Measurements from ENCODE around the gene CLASP1.
A peak's percentile ranks its signal among the peaks of the same experiment; 100 is the strongest.
"Not testable (repeated sequence)": the region's sequence is repeated elsewhere in the genome, so short reads cannot be mapped to it uniquely, and the experiment has no call there.

The CLASP1 gene

DNA sequence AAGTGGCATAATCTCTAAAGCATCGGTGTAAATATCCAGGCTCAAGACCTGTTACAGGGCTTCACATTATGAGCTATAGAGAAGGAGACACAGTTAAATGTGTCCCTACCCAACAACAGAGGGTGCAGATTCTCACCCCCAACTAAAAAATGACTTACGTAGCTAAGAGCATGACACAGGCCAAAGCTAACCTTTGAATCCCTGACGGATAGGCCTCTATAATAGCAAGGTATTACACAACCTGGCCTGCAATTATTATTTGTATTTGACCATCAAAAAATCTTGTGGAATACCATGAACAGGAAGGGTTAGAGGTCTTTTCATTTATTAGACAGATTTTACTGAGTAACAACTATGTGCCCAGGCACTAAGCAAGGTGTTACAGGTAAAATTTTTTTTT, 73.5 kb downstream of the CLASP1 start:
- no peak for DNase-seq

DNA sequence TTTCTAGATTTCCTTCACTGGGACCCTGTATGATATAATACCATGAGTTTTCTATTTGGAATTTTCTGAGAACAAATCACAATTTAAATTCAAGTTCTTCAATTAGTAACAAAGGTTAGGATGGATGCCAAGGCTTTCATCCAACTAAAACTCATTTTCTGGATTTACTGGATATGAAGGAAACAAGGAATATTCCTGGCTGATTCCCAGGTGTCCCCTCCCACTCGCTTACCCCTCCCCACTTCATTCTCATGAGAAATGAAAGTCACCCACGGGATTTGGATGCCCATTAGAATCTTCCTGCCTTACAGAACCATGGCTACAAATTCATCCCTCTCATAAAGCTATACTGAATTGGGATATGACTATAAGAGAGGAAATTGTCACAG, 78.6 kb downstream of the CLASP1 start:
- no peak for DNase-seq

DNA sequence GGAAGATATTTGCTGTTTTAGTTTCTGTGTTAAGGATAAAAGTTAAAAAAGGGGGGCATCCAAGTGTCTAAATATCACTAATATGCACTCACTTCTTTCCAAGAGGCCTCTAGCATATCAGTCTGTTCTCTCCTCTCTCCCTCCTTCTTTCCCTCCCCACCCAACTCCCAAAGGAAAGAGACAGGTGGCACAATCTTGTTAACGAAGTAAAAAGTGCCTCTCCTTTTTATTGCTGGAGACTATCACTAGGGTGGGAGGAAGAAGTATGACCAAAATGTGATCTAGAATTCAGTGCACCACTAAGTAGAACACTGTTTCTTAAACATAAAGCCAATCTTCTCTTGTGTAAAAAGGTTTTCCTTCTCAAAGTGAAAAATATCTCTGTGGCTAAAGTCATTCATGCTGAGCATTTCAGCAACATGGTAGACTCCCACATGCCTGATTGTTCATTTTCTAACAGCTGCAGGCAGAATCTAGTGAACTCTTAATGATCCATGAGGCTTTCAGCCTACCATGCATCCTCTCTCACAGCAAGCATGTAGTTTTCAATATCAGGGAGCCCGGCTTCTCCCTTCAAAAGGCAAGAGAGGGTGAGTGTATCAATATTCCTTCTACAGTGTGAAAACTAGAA, 79.1 kb downstream of the CLASP1 start:
- DNase-seq = no peak

DNA sequence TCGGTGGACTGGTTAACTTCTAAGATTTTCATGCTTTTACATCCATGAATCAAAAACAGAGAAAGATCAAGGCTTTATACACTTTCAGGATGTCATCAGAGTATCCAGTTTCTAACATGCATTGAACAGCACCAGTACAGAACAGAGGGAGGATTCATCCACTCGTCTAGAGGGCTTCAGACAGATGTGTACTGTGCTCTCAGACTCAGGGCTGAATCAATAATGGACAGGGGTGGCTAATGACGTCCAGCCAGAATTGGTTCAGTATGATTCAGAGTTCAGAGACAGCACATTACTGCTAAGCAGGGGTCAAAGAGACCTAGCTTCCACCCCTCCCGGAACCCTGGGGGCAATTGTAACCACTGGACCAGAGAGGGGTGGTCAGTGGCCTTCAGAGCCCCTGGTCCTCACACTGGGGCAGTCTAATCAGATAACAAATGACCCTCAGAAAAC, 81.3 kb downstream of the CLASP1 start:
- DNase-seq = no peak

DNA sequence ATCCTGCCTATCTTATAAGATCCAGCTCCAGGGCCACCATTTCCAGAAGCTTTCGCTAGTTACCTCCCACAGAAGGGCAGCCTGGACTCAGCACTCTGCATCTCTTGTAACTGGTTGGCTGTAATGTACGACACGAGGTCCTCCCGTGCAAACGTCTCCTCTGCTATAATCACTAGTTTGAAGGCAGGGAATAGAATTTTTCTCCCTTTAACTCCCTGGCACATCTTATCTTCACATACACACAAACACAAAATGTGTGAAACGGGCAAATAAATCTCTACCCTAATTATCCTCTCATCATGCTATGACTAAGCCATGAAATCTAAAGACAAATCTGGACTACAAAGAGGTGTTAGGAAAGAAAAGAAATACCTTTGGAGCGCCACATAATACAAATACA, 81.8 kb downstream of the CLASP1 start:
- no peak for DNase-seq

DNA sequence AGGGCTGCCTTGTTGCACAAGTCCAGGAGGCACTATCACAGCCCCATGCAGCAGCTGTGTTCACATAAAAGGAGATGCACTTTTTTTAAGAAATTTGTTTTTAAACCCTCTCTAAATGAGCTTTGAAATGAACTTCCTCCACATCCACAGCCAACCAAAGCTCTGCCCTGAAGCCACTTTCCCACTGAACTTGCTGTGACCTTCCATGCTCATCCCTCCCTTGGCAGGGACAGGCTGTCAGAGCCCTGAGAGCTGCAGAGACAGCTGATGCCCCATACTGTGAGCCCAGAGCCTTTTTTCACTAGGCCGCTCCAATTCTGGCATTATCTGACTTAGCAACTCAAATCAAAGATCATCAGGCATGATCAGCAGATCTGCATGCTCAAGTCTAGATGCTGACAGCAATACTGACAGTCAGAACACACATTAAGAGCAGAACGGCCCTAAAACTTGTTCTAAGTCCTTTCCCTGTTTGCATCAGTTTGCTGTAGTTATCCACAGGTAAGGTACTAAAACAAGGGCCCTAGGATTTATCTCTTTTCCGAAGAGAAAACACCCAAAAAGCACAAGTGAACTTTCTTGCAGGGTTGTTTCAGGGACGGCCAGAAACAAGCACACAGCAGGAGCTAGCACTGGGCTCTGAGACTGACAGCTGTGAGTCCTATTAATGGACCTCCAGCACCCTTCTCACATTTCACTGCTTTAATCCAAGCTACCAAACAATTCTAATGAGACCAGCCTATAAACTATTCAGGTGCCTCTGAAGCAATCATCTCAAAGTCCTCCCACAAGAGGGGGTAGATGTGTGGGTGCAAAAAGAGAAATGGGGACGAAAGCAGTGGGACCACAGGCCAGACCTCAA, 83.6 kb downstream of the CLASP1 start:
- peak in 1 of 2 experiments; percentile 49 for DNase-seq

DNA sequence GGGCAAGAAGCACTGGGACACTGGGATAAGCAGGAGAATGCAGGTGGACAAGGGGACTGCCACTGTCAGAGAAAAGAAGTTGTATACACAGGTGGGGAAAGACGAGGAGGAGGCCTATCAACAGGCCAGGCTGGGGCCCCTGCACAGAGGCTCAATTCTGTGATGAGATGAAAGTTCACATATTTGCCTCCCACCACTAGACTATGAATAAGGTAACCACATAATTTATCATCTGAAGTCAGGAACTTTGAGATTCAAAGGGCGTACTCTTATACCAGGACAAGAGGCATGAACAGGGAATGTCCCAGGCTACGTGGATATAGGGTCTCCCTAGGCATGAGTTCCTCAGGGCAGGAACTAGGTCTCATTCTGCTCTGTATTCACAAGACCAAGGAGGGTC, 84.4 kb downstream of the CLASP1 start:
- DNase-seq = no peak

DNA sequence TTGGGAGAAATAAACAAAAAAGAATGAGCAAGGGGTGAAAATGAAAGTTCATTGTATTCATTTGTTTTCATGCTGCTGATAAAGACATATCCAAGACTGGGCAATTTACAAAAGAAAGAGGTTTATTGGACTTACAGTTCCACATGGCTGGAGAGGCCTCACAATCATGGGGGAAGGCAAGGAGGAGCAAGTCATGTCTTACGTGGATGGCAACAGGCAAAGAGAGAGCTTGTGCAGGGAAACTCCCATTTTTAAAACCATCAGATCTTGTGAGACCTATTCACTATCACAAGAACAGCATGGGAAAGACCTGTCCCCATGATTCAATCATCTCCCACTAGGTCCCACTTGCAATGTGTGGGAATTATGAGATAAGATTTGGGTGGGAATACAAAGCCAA, 85.5 kb downstream of the CLASP1 start:
- DNase-seq = not testable (repeated sequence)

DNA sequence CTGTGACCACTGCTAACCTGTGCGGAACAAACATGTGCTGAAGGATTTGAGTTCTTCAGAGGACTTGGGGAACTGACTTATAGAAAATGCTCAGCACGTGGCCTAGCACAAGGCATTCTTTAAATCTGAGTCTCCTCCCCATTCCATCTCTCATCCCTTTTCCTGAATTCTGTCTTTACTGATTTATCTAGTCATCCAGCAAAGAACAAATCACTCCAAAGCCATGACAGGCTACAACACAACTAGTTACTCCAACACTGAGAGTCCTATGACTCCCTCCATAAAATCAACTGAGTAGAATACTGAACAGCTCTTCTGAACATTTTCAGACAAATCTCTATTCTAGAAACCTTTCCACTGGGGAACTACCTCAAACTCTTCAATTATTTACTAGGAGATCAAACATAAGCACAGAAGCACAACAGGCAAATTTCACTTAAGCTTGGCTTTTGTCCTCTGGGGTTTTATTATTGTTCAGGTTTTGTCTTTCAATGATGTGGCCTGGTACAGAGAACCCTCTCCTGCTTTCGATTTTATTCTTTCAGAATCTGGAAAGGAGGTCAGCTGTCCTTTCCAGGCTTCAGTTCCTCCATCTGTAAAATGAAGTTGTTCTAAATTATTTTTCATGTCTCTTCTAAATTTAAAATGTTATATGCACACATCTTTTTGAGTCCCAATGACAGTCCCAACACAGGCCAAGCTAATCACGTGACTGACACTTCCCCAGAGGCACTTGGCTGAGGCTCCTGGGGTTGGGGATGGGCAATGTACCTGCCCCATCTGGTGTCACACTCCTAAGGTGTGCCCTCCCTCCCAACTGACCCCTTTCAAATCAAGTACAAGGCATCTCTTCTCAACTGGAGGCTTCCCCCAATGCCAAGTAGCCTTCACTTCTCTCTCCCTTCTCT, 86.7 kb downstream of the CLASP1 start:
- no peak for DNase-seq

DNA sequence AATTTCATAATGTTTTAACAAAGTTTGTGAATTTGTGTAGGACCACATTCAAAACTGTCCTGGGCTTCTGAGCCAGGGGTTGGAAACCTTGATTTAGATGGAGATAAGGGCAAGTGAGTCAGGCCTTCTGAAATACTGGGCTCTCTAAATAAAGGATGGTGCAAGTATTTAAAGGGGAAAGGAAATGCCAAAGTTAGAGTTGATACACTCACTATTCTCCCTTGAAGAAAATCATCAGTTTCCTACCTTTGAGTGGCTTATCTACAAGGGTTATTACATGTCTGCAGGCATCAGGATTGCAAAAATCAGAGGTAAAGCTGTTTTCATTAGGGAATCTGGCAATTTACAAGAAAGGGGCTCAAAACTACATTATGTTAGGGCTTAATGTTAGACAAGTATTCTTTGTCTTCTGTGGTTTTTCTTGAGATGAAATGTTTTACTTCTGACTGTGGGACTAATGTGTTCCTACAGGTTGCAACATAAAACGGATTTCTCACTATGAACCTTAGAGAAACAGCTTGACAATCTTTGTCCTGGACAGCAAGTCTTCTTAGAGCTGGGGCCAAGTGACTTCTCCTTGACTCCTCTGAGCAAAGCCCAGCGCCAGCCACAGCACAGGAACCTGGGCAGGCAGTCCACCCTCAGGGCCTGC, 87.5 kb downstream of the CLASP1 start:
- DNase-seq = no peak

DNA sequence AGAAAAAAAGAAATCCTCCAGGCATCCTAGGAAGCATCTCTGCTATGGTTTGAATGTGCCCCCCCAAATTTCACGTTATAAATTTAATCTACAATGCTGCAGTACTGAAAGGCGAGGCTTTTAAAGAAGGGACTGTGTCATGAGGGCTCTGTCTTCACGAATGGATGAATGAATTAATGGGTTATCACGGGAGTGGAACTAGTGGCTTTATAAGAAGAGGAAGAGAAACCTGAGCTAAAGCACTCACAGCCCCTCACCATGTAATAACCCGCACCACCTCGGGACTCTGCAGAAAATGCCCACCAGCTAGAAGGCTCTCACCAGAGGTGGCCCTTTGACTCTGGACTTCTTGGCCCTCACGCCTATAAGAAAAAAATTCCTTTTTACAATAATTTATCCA, 90.9 kb downstream of the CLASP1 start:
- DNase-seq = no peak

DNA sequence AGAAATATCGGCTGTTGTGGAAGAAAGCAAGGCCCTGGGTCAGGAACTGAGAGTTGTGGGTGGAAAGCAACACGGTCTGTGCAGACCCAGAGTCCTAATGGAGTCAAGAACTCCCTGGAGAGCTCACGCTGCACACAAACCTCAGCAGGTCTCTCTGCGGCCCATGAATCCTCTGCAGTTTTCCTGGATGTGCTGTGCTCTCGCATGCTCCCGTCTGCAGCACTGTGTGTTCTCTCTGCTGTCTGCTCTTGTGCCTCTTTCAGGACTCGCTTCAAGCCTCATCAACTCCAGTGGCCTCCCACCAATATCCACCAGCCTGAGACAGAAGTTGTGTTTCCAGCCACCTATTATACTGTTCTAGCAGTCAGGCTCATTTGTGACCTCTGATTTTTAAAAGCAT, 94.3 kb downstream of the CLASP1 start:
- no peak for DNase-seq

DNA sequence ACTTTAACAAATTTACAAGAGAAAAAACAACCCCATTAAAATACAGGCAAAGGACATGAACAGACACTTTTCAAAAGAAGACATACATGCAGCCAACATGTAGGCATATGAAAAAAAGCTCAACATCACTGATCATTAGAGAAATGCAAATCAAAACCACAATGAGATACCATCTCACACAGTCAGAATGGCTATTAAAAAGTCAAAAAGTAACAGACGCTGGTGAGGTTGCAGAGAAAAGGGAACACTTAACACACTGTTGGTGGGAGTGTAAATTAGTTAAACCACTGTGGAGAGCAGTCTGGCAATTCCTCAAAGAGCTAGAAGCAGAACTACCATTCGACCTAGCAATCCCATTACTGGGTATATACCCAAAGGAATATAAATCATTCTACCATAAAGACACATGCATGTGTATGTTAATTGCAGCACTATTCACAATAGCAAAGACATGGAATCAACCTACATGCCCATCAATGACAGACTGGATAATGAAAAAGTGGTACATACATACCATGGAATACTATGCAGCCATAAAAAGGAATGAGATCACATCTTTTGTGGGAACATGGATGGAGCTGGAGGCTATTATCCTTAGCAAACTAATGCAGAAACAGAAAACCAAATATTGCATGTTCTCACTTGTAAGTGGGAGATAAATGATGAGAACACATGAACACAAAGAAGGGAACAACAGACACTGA, 96.6 kb downstream of the CLASP1 start:
- not testable (repeated sequence) for DNase-seq

DNA sequence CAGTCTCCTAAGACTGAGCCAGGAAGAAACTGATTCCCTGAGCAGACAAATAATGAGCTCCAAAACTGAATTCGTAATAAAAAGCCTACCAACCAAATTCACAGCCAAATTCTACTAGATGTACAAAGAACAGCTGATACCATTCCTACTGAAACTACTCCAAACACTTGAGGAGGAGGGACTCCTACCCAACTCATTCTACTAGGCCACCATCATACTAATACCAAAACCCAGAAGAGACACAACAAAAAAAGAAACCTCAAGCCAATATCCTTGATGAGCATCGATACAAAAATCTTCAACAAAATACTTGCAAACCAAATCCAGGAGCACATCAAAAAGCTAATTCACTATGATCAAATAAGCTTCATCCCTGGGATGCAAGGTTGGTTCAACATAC, 98.6 kb downstream of the CLASP1 start:
- no peak for DNase-seq

DNA sequence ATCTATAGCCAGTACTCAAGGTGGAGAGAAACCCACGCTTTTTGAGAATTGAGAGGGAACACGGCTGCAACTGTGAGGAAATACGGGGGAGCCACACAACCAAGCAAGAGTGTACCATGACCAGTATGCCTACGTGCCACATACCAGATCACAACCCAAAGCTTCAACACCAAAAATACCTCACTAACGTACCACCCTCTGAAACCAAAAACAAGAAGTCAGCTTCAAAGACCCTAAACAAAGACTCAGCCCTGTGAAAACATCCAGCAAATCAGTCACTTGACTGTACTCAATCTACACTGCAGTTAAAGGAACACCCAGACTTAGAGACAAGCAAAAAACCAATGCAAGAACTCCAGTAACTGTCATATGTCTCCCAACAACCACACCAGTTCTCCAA, 101.6 kb downstream of the CLASP1 start:
- DNase-seq = no peak

DNA sequence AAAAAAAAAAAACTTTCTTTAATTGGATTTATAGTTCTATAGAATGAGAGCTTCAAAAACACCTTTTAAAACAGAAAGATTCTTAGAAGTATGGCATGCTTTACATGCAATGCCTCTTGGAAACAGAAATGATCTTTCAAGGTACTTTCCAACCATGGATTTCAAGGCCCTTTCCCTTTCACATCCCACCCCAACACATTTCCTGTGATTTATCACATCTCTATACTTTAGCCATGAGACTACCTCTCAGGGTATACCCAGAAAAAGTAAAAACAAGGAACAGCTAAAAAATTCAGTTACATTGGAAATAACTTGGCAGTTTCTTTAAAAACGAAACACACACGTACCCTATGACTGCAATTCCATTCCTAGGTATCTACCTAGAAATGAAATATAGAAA, 103.3 kb downstream of the CLASP1 start:
- DNase-seq = no peak

DNA sequence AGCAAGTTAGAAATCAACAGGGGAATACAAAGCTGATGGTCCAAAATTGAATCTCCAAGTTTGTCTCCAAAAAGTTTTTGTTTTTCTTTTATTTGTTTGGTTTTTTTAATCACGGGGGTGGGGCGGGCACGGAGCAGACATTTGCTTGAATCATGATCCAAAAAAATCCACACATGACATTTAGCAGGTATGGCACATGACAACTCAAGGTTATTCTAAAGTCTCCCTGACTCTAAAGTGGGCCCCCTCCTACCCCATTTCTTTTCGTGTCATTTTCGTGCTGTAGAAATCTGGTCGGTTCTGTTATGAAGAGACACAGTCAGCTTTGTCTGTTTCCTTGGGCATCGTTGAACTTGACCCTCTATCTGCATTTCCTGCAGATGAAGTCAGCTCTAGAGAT, 104.0 kb downstream of the CLASP1 start:
- no peak for DNase-seq

DNA sequence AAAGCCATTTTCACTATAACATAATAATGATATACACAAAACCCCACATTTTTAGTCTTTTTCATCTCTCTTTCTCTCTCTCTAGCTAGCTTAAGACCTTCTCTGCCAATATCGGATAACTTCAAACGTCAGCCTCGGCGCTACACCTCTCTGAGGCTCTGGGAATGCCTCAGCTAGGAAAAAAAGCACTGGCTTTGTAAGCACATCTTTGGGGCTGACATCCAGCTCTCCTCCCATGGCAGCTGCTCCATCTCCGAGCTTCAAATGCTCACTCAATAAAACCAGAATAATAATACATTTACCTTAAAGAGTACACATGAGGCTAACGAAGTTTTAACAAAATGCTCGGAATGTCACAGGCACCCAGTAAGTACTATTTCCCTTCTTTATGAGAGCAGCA, 107.8 kb downstream of the CLASP1 start:
- DNase-seq = no peak

DNA sequence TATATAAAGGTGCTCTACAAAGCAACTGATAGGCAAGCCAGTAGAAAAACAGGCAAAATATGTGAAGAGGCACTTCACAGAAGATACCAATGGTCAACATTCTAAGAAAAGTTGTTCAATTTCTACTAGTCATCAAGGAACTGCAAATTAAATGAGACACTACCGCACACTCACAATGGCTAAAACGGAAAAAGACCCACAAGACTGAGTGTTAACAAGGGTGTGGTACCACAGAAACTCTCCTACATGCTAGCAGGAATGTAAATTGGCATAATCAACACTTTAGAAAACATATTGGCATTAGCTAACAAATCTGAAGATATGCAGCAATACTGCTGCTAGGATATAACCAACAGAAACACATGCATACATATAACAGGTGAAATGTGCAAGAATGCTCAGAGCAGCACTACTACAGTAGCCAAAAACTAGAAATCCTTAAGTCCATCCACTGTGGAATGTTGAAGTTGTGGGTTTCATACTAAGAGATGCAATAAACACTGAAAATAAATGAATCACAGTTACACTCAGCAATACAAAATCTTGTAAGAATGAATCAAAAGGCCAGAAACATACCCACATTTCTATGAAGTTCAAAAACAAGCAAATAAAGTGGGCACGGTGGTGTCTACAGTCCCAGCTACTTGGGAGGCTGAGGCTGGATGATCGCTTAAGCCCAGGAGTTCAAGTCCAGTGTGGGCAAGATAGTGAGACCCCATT, 109.4 kb downstream of the CLASP1 start:
- no peak for DNase-seq

DNA sequence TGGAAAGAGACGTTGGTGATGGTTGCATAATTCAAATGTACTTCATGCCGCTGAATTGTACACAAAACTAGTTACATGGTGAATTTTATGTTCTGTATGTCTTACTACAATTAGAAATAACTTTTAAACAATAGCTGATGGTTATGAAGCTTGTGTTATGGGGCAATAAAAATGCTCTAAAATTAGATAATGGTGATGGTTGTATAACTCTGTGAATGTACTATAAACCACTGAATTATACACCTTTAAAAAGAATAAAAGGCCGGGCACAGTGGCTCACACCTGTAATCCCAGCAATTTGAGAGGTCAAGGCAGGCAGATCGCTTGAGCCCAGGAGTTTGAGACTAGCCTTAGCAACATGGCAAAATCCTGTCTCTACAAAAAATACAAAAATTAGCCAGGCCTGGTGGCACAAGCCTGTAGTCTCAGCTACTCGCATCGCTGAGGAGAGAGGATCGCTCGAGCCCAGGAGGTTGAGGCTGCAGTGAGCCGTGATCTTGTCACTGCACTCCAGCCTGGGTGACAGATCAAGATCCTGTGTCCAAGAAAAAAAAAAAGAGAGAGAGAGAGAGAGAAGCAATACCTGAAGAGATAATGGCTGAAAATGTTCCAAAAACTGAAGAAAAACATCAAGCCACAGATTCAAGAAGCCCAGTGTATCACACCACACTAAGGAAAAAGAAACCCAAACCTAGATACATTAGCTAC, 112.3 kb downstream of the CLASP1 start:
- DNase-seq = no peak

DNA sequence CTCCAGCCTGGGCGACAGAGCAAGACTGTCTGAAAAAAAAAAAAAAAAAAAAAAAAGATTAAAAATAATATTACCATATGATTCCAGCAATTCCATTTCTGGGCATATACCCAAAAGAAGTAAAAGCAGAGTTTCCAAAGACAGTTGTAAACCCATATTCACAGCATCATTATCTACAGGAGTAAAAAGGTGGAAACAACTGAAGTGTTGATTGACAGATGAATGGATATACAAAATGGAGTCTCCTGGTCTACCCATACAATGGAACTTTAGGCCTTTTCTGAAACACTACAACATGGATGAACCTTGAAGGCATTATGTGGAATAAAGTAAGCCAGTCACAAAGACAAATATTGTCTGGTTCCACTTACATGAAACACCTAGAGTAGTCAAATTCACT, 112.9 kb downstream of the CLASP1 start:
- DNase-seq = no peak

Data from NCI-H446 (cell line).